ENCODE data around the gene TIGD6. TPM values are rescaled to one million over a fixed set of nuclear protein-coding genes. Genes with fewer than 3 reads are reported as not detected.

The TIGD6 gene
- total RNA-seq, 2 donors from 2014 or later: 4.7 to 11.7 TPM

GRCh38 chr5:149990518-149991376 lies 9.7 kb downstream of the TIGD6 start:
- peaks cover 9% of the 10 kb centered on the region for H3K4me1 ChIP-seq (replicated peaks)
- intact Hi-C loops (cut with DNase I): loop anchor here (2.0 to 5.0 kb wide), 2 partner anchors 156 to 353 kb away; no protein-coding TSS in a partner anchor
- DNase-seq (ENCODE audit: low spot score): peak; percentile 84
- no peaks in the 10 kb centered on the region for H3K36me3 ChIP-seq
- WGBS: 68% methylated on average over 4 of the region's 4 CpGs
- no peaks in the 10 kb centered on the region for H3K27me3 ChIP-seq (replicated peaks; ENCODE audit: insufficient read depth)
- TF ChIP-seq CTCF (IDR thresholded peaks at IDR 0.05): peak; percentile 80 to 96 (median 91)
- TF ChIP-seq POLR2AphosphoS5 (IDR thresholded peaks at IDR 0.05): peak; percentile 64
- TF ChIP-seq POLR2A (IDR thresholded peaks at IDR 0.05): no peak
- H3K9me3 ChIP-seq: no peaks in the 10 kb centered on the region
- H3K27ac ChIP-seq: peak overlapping the region in 1 of 2 donors; percentile 8
- H3K4me3 ChIP-seq: no peak overlapping the region

- Histone ChIP-seq H3K4me1 (replicated peaks) (no peaks in the 10 kb centered on the region), H3K9me3 (no peaks in the 10 kb centered on the region), H3K27ac (no peak overlapping the region), H3K4me3 (no peak overlapping the region), H3K27me3 (replicated peaks; ENCODE audit: insufficient read depth) (no peaks in the 10 kb centered on the region), H3K36me3 (no peaks in the 10 kb centered on the region)
- TF ChIP-seq POLR2A (IDR thresholded peaks at IDR 0.05) (no peak), CTCF (IDR thresholded peaks at IDR 0.05) (no peak), POLR2AphosphoS5 (IDR thresholded peaks at IDR 0.05) (no peak)
- 89% methylated on average over 5 of the region's 5 CpGs for WGBS
- intact Hi-C loops (cut with DNase I): no loop called here
- DNase-seq (ENCODE audit: low spot score): no peak
Observed at GRCh38 chr5:149988126-149988525, 12.3 kb downstream of the TIGD6 start.

GRCh38 chr5:149982505-149982904 lies 17.9 kb downstream of the TIGD6 start:
- intact Hi-C loops (cut with DNase I): no loop called here
- H3K27me3 ChIP-seq (replicated peaks; ENCODE audit: insufficient read depth): no peaks in the 10 kb centered on the region
- H3K4me3 ChIP-seq: no peak overlapping the region
- no peak for DNase-seq (ENCODE audit: low spot score)
- no peaks in the 10 kb centered on the region for H3K36me3 ChIP-seq
- no peak overlapping the region for H3K27ac ChIP-seq
- TF ChIP-seq POLR2A (IDR thresholded peaks at IDR 0.05) (no peak), CTCF (IDR thresholded peaks at IDR 0.05) (no peak), POLR2AphosphoS5 (IDR thresholded peaks at IDR 0.05) (no peak)
- no peaks in the 10 kb centered on the region for H3K9me3 ChIP-seq
- no peaks in the 10 kb centered on the region for H3K4me1 ChIP-seq (replicated peaks)

GRCh38 chr5:149981206-149981605 lies 19.2 kb downstream of the TIGD6 start:
- no peaks in the 10 kb centered on the region for H3K36me3 ChIP-seq
- H3K27me3 ChIP-seq (replicated peaks; ENCODE audit: insufficient read depth): no peaks in the 10 kb centered on the region
- H3K9me3 ChIP-seq: no peaks in the 10 kb centered on the region
- H3K4me1 ChIP-seq (replicated peaks): no peaks in the 10 kb centered on the region
- no peak for DNase-seq (ENCODE audit: low spot score)
- H3K27ac ChIP-seq: no peak overlapping the region
- intact Hi-C loops (cut with DNase I): no loop called here
- TF ChIP-seq POLR2A (IDR thresholded peaks at IDR 0.05): no peak
- TF ChIP-seq POLR2AphosphoS5 (IDR thresholded peaks at IDR 0.05): no peak
- no peak for TF ChIP-seq CTCF (IDR thresholded peaks at IDR 0.05)
- 85% methylated on average over 3 of the region's 3 CpGs for WGBS
- no peak overlapping the region for H3K4me3 ChIP-seq

GRCh38 chr5:149979896-149980295 lies 20.6 kb downstream of the TIGD6 start:
- intact Hi-C loops (cut with DNase I): no loop called here
- H3K36me3 ChIP-seq: no peaks in the 10 kb centered on the region

More at GRCh38 chr5:149979896-149980295, 20.6 kb downstream of the TIGD6 start:
- DNase-seq (ENCODE audit: low spot score): no peak
- no peaks in the 10 kb centered on the region for H3K9me3 ChIP-seq
- WGBS: 70% methylated on average over 1 of the region's 1 CpG
- H3K4me3 ChIP-seq: no peak overlapping the region
- no peak overlapping the region for H3K27ac ChIP-seq
- TF ChIP-seq POLR2AphosphoS5 (IDR thresholded peaks at IDR 0.05) (no peak), CTCF (IDR thresholded peaks at IDR 0.05) (no peak), POLR2A (IDR thresholded peaks at IDR 0.05) (no peak)
- no peaks in the 10 kb centered on the region for H3K27me3 ChIP-seq (replicated peaks; ENCODE audit: insufficient read depth)
- no peaks in the 10 kb centered on the region for H3K4me1 ChIP-seq (replicated peaks)

Data from prostate gland (tissue), 2 donors.